ENCODE results near the gene GIMAP8.
"Not testable (repeated sequence)": the region's sequence is repeated elsewhere in the genome, so short reads cannot be mapped to it uniquely, and the experiment has no call there.

The GIMAP8 gene

DNA sequence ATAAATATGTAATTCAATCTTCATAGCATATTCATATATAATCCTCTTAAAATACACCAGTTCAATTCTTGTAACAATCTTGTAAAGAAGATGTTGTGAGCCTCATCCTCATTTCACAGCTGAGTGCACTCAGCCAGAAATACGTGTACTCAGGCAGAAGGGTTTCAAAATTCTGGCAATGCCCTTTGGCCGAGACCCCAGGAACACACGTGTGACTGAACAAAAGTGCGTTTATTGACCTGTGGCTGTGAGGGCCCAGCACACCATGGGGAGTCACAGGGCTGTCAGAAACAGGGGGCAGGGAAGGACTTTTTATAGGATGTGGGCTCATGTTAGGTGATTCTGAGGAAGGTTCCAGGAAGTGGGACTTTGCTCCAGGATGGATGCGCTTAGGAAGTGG lies 21.5 kb downstream of the GIMAP8 start:
- no peak for DNase-seq

DNA sequence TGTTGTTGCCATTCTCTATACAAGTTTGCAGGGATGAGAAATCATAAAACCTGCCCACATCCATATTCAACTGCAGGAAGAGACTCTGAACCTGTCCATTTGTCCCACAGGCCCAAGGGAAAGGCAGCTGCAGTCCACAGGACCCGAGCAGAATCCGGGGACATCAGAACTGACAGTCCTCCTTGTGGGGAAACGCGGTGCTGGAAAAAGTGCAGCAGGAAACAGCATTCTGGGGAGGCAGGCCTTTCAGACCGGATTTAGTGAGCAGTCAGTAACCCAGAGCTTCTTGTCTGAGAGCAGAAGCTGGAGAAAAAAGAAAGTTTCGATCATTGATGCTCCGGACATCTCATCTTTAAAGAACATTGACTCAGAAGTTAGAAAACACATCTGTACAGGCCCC lies 23.5 kb downstream of the GIMAP8 start:
- DNase-seq: no peak

DNA sequence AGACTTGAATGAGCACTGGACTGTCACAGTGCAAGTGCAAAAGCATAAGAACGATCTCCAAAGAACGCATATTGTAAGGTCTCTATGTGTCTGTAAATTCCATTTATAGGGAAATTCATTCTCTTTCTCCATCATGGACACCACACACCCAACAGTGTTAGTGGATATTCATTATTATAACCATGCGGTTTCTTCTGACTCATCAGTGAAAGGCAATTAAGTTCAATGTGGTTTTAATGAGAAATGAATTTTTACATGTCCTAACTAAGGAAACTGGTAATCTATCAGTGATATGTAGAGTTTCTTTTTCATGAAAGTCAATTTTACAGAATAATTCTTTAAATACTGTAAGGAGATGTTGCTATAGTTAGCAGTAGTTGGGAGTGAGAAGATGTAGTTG lies 25.9 kb downstream of the GIMAP8 start:
- DNase-seq: no peak

DNA sequence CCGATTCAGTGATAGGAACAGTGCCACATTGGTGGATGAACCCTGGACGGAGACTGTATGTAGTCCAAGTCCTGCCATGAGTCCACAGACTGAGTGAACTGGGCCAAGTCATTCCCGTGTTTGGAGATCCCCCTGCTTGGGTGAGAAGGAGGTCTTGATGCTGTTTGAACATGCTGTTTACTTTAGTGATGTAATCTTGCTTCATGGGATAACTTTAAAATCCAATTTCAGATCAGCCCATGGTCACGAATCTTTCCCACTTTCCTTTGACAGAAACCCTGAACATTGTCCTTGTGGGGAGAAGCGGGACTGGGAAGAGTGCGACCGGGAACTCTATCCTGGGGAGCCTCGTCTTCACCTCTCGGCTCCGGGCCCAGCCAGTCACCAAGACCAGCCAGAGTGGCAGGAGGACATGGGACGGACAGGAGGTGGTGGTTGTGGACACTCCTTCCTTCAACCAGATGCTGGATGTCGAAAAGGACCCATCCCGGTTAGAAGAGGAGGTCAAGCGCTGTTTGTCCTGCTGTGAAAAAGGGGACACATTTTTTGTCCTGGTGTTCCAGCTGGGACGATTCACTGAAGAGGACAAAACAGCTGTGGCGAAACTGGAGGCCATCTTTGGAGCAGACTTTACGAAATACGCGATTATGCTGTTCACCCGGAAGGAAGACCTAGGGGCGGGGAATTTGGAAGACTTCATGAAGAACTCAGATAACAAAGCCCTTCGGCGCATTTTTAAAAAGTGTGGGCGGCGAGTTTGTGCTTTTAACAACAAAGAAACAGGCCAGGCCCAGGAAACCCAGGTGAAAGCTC lies 26.6 kb downstream of the GIMAP8 start:
- no peak for DNase-seq

DNA sequence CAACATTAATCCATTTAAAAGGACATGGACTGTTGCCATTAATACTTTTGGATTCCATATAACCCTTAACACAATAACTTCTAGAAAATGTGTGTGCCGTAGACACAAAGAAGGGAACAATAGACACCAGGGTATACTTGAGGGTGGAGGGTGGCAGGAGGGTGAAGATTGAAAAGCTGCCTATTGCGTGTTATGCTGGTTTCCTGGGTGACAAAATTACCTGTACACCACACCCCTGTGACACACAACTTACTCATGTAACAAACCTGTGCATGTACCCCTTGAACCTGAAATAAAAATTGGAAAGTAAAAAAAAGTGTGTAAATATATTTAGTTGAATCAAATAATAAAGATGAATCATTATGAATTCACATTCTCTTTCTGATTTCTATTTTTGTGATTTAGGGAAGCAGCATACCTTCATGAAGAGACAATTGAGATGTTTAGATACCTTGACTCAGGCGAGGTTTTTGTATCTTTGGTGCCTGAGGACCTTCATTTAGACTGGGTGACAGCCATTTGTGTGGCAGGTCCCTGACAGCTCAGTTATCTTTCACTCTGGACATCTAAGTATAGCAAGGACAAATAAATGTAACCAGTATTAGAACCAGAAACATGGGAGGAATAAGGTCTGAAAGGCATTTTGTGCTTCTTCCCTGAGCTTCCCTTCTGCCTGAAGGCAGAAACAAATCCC lies 28.7 kb downstream of the GIMAP8 start:
- DNase-seq: no peak

DNA sequence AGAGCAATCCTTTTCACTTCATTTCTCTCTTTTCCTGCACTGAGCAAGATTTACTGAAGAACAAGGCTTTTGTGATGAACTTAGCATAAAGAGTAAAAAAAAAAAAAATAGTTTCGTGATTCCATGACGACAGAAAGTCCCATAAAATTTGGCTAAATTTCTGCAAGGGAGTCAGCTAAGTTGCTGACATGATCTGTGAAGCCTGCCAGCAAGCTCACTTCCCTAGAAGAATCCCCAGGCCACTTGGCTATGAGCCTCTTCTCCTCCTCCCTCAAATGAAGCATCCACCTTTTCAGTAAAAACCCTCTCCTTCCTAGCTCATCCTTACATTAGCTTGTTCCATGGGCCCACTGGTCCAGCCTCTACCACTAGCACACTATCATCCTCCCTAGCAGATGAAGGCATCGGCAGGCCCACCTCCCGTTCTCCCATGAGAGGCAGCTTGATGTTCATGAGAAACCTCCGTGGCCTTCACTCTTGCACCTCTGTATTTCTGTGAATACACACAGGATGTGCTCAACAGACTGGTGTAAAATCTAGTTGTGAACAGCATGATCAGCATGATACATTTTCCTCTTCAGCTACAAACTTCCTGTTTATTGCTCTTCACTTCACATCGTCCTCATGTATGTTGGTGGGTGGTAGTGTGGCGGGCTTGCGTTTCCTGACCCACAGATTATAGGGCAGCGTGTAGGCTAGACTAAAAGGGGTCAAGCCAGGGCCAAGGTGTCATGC lies 30.9 kb downstream of the GIMAP8 start:
- no peak for DNase-seq

DNA sequence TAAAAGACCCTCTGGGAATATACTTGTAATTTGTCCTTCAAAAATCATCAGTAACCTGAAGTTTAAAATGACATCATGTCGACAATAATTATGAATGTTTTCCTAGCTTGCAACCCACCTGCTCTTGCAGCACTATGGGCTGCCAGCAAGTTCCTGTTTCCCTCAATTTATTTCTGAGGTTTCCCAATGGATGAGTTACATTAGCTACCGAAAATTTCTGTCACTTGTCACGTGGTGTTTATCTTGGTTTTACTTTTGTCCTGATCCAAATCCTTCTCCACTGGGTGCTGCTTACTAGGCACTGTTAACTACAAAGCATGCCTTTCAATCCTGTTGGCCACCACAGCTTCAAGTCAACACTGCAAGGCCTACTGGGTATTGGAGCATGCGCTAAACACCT lies 31.5 kb downstream of the GIMAP8 start:
- DNase-seq: no peak

DNA sequence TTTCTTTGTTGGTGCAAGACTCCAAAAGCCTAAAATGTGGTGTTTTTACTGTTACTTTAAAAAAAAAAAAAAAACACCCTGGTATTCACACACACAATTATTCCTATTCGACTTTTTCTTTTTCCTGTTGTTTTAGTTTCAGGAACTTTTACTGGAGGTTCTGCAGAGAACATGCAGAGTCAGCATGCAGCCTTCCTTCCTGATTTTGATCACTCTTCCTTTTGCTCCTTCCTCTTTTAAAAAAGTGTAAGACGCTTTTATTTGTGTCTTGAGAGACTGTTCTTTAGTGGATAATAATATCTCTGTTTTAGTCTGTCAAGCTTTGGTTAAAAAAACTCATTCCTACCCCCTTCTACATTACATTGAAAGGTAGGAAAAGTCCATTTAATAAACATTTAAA lies 33.1 kb downstream of the GIMAP8 start:
- DNase-seq: not testable (repeated sequence)

DNA sequence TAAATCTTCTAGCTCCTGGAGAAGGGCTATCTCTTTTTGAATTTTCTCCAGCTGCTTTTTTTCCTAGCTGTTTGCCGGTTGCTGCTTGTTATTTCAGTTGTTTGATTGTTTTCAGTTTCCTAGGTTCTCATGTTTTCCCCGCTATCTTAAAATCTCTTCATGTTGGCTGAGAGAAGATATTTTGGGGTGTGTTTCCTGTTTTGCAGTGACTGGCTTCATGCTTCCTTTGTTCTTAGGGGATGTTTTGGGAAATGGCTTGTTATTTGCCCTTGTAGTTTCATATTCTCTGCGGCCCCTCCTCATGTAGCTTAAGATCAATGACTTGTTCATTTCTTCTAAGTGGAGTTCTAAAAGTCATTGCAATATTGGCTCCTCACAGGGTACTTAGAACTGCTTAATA lies 33.6 kb downstream of the GIMAP8 start:
- not testable (repeated sequence) for DNase-seq

DNA sequence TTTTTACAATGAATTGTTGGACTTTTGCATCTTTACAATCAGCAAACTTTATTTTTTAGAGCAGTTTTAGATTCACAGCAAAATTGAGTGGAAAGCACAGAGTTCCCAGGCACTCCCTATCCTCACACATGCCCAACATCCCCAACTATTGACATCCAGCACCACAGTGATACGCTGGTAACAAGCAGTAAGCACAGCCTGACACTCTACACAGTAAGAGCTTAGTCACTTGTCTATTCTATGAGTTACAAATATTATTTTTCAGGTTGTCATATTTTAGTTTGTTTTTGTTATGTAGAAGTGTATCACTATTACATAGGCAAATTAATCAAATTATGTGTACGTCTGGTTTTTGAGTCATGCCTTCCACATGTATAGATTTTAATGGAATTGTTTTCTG lies 37.2 kb downstream of the GIMAP8 start:
- no peak for DNase-seq

DNA sequence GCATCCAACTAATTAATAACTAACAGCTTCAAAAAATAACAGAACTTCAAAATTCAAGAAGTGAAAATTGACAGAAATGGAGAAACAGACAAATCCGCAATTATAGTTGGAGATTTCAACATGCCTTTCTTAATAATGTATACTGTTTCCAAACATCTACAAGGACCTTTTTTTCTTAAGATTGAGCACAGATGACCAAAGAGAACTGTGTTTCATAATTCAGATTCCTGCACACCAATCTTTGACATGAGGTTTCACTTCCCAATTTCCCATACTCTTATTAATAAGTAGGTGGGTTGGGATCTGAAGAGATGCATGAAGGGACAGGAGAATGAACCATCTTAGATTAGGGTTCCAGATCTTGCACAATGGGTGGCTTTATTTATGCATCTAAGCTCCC lies 39.4 kb downstream of the GIMAP8 start:
- no peak for DNase-seq

DNA sequence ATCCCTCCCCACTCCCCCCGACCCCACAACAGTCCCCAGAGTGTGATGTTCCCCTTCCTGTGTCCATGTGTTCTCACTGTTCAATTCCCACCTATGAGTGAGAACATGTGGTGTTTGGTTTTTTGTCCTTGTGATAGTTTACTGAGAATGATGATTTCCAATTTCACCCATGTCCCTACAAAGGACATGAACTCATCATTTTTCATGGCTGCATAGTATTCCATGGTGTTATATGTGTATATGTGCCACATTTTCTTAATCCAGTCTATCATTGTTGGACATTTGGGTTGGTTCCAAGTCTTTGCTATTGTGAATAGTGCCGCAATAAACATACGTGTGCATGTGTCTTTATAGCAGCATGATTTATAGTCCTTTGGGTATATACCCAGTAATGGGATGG lies 43.0 kb downstream of the GIMAP8 start:
- DNase-seq: not testable (repeated sequence)

DNA sequence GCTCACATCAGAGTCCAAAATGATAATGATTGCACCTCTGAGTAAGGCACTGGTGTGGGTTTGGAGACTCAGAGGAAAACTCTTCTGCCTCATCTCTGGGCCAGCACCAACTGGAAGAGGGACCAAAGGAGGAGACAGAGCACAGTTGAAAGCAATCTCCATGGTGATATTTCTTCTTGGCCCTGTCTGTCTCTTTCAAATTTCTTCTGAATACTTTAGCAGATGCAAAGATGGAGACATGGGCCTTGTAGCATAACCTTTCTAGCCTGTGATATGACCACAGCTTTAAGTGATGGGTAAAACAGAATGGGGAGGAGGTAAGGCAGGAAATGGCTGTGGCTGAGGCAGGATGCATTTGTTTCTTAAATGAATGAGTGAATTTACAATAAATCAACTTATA lies 52.1 kb downstream of the GIMAP8 start:
- DNase-seq: no peak

DNA sequence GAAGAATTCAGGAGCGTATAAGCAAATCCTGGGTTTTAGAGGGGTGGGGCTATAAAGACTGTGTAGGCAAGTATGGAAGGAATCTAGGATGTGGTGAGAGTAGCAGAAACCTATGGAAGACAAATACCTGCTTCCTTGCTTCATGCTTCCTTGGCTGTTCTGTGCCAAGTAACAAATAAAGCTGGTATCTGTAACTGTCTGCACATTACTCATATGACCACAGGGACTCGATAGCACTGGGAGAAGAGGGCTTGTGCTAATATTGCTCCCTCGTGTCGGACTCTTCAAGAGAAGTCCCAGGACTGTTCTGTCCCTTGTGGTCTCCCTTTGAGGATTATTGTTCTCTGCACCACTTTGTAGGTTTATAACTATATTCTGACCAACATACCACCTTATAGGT lies 52.7 kb downstream of the GIMAP8 start:
- no peak for DNase-seq

DNA sequence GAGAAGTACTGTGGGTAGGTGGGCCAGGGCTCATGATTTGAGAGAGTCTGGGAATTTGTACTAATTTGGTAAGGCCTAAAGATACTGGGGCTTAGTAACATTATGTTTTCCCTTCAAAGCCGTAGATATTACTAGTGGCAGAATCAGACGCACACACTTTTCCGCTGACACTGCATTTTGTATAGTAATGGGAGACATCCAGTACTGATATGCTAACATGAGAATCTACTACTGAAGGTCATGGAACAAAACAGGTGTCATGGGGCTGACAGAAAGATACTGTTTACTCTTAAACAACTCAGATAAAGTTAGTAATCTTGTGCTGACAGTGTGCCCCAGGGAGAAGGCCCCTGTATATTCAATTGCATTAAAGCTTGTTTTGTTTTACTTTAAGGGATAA lies 53.2 kb downstream of the GIMAP8 start:
- no peak for DNase-seq

DNA sequence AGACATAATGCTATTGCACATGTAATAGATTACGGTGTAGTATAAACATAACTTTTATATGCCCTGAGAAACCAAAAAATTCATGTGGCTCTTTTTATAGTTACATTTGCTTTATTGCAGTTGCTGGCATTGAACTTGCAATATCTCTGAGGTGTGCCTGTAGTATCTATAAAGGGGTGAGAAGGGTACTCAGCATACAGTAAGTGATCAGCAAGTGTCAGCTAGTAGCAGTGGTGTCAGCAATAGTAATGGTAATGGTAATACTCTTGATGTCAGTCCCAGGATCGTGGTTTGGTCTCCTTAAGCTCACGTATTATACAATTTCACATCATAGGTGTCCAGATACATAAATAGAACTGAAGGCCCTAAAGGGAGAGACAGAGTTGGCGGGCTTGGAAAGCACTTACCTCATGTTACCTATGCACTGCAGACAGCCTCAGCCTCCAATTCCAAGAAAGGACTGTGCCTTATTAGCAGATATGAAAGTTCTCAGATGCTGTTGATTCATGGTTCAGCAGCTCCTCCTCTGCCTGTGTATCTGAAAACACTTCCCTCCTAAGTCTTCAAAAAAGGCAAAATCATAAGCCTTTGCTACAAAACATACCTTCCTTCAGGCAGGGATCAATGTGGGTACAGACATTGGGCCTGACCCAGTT lies 57.6 kb downstream of the GIMAP8 start:
- DNase-seq: no peak

DNA sequence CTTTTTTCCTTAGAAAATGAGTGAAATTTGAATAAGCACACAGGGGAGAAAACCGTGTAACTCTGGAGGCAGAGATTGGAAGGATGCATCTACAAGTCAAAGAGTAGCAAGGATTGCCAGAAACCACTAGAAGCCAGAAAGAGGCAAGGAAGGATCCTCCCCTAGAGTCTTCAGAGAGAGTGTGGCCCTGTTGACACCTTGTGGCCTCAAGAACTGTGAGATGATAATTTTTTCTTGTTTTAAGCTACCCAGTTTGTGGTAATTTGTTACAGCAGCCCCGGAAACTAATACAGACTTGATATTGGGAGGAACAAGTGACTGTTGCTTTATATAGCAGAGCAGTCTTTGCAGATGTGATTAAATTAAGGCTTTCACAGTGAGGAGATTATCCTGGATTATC lies 60.6 kb downstream of the GIMAP8 start:
- no peak for DNase-seq

DNA sequence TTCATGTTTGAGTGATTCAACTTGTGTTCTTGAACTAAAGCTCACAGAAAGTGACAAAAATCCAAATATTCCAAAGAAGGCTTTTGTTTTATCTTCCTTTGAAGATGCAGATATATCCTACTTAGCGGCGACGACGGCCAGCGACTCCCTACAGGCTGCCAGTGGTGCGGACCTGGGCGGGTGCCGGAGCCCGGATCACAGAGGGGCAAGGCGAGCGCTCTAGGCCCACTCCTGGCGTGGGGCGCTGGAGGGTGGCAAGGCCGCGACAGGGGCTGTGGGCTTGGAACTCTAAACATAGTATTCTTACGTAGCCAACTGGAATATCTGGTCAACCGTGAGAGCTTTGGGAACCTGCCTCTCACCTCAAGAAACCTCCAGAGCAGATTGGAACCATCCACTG lies 63.3 kb downstream of the GIMAP8 start:
- no peak for DNase-seq

DNA sequence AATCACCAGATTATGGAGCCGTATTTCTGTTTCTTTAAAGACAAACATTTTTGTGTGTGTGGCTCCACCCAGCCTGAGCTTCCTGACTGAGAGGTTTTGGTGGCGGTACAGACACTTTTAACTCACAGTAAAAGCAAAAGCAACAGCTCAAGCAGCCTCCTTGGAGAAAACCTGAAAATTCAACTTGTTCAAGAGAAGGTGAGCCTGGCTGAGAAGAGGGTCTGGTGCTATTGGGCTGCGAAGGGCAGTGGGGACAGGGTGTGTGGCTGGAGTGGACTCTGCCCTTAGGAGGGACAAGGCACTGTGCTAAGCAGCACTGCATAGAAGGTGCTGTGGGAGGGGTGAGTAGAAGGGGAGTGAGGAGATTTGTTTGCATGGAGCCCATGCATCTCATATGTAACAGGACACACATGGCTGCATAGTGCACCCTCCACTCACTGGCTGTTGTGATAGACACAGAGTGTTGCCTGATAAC lies 64.4 kb downstream of the GIMAP8 start, which contains the start of gene GIMAP7:
Gene GIMAP7, plus strand, starts transcription at position 125 of the 475 bp plus-strand sequence. CDS start 5,103 bp downstream, outside the sequence.
- no peak for DNase-seq

DNA sequence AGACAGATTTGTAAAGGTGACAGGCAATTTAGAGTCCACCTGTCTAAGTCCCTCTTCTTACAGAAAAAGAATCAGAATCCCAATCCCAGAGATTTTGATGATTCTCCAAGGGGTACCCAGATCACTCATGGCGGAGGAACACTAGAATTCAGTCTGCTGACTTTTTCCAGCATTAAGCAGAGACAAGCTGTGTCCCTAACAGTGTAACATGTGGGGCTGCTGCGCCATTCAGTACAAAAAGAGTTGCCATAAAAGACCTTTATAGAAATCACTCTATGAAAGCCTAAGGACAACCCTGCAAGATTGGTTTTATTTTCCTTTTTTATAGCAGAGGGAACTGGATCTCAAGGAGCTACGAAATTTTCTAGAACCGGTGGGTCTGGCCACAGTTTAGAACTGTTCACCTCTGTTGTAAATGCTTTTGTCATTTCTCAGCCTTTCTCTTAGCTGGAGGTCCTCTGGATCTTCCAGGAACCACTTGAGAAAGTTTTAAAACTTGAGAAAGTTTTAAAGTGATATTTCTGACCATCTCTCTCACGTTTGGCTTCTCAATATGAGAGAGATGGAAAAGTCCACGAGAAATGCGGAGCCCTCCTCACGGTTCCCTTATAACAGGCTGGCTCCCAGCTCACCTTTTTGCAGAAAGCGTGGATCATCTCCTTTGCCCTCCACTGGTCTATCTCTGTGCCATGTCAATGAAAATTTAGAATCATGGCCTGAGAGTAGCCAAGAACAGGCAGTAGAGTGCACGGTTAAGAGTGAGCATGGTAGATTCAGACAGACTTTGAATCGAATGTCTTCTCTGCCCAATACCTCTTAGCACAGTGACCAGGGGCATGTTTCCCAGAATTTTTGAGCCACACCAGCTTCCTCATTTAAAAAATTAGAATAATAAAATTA lies 65.1 kb downstream of the GIMAP8 start:
- no peak for DNase-seq

DNA sequence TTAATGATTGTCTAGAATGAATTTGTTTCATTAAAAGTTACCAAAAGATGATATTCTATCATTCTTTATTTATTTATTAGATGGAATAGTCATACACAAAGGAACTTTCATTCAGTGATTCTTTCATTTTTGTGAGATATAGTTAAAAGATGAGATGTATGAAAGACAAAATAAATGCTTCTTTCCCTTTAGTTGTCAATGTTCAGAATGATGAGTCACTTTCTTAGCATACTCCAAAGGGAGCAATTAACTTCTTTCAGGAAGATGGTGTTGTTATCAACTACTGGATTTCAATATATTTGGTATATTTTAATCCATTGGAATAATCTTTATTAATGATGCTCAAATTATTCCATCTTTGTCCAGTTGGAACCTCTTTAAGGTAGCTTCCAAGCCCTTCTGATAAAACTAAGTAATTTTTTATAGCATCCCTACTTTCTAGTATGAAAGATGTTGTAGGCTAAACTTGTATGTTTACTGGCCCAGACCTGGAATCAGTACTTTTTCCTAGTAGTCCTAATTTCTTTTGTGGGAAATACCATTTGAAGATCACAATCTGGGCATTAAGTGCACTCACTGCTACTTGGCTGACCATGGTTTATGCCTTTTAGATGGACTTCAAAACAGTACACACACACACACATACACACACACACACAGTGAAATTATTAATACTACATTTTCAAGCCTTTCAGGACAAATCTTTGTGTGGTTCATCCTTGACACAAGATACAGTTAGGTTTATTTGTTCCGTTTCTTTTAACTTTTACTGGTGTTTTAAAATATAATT lies 66.7 kb downstream of the GIMAP8 start:
- no peak for DNase-seq
